DMS 273 treated with DMSO at 0.1 percent for 48 hours (cell line): ENCODE measurements around the gene ADAMTS3.
"Not testable (repeated sequence)": the region's sequence is repeated elsewhere in the genome, so short reads cannot be mapped to it uniquely, and the experiment has no call there.

ENCODE experiments used
- DNase-seq: peaks from one replicate; lab custom pipeline; 2025; lab: John Stamatoyannopoulos, UW

The ADAMTS3 gene

GRCh38 chr4:72471816-72472215, 97.2 kb downstream of the ADAMTS3 start:
- DNase-seq = no peak

DNA sequence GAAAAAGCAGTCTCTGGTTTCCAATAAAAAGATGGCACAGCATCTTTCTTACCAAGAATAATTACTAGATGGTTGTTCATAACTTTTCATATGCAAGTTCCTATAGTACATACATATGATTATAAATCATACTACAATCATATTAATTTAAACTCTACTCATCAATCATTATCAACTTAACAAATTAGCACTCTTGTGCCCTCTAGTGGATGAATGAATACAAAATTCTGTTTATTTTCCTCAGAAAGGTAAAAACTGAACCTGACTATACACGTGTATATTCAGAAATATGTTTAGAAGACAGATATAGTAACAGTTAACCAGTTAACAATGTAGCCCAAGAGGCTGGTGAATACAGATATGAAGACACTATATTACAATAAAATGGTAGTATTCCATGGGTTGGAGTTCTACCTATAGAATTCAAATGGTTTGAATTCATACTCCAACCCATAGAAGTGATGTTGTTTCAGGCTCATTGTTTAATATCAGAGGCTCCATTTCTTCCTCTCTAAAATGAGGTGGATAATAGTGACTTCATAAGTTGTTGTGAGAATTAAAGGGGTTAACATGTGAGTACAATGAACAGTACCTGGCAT, 100.0 kb downstream of the ADAMTS3 start:
- no peak for DNase-seq

DNA sequence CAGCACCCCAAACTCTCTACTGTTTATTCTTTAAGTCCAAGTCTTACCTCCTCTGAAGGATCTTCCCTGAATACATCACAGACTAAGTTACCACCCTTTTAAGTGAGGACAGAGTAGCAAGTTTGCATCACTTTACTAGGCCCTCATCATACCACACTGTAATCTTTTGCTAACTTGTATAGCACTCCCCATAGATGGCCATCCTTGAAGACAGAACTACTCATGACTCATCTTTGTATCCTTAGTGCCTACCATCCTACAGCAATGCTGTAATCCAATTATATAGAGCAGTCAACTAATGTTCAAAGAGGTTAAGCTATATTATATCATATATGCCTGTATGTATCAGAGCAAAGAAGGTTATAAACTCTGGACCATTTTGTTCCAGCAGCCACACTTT, 101.4 kb downstream of the ADAMTS3 start:
- DNase-seq = no peak

GRCh38 chr4:72463724-72464123, 105.3 kb downstream of the ADAMTS3 start:
- no peak for DNase-seq

DNA sequence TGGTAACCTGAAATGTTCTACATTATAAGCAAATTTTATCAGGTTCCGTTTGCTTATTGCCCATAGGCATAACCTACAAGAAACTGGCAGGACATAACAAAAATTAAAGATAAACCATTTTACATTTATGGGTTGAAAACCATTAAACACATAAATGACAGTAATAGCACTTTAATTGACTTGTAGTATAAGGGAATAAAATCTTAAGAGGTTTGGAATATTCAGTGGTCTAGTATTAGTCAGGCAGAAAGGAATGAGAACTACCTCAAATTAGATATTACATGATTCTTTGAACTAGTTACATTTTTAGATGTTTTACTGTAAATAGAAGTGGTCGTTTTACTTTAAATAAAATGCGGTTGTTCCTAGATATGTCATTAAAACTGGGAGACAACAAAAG, 111.9 kb downstream of the ADAMTS3 start:
- no peak for DNase-seq

DNA sequence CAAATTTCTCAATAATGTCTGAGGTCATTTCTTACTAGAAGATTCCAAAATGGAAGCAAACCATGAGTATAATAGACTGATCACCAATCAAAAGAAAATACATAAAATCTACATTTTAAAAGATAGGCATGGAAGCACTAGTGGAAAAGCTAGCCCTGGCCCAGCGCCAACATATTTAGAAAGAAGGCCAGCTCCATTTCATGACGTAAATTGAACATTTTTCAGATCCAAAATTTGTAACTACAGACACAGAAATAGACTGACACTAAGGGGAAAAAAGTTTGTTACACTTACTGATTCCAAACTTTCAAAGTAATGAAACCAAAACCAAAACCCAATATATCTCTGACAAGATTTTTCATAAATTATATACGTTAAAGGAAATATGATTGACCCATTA, 117.7 kb downstream of the ADAMTS3 start:
- no peak for DNase-seq

DNA sequence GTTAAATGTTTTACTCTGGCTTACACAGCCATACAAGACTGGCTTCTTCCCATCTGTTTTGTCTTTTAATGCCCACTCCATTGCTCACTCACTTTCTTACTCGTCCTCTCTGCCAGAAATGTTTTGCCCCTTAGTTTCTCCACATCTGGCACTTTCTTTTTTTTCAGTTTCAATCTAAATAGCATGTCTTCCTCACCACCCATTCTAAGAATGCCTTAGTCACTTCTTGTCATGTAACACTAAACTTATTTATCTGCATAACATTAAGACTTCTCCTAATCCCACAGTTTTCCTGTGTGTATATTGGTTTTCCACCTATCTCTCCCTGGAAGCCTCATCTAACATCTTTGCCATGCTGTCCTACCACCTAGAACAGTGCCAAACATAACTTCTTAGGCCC, 119.3 kb downstream of the ADAMTS3 start:
- DNase-seq = no peak

DNA sequence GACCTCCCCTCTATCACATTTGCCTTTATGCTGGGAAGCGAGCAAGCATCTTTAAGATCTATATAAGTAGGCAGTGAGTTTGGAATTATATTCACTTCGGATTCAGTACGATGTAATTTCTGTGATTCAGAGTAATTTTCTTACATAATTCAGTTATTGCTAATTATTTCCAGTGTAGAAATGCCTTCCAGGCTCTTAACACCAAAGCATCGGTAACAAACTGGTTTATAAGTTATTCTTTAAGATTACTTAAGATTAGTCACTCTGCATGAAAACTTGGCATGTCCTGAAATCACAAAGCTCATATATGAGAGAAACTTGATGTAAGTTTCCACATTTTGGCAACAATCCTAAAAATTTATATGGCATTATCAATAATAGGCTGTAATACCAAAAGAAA, 120.8 kb downstream of the ADAMTS3 start:
- no peak for DNase-seq

GRCh38 chr4:72446353-72447055, 122.5 kb downstream of the ADAMTS3 start:
- DNase-seq = no peak

- no peak for DNase-seq
These were observed 124.9 kb downstream of the ADAMTS3 start for GRCh38 chr4:72444092-72444491.

GRCh38 chr4:72442715-72443114, 126.3 kb downstream of the ADAMTS3 start:
- DNase-seq = no peak

DNA sequence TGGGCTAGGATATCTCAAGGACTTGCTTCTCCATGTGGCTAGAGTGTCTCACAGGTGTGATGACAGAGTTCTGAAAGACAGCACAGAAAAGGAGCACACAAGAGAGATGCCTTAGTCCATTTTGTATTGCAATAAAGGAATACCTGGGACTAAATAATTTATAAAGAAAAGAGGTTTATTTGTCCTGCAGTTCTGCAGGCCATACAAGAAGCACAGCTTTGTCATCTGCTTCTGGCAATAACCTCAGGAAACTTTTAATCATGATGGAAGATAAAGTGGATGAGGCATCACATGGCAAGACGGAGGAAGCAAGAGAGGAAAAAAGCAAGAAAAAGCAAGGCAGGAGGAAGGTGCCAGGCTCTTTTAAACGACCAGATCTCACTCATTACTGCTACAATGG, 126.9 kb downstream of the ADAMTS3 start:
- no peak for DNase-seq

DNA sequence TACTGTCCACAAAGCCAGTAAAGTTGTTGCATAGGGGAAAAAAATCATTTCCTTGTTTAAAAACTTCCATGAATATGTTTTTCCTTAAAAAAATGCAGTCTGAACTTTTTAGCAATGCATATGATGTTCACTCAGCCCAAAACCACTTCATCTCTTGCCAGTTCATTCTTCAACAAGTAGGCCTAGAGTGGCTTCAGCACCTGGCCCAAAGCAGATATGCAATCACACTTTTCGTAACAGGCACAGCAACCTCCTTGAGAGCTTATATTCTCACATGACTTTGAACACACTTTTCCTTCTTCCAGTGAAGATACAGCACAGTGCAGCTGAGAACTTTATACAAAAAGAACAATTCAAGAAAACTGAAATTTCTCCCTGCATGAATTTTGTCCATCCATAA, 128.6 kb downstream of the ADAMTS3 start:
- no peak for DNase-seq

- DNase-seq = no peak
These were observed 136.0 kb downstream of the ADAMTS3 start for GRCh38 chr4:72432975-72433374.

DNA sequence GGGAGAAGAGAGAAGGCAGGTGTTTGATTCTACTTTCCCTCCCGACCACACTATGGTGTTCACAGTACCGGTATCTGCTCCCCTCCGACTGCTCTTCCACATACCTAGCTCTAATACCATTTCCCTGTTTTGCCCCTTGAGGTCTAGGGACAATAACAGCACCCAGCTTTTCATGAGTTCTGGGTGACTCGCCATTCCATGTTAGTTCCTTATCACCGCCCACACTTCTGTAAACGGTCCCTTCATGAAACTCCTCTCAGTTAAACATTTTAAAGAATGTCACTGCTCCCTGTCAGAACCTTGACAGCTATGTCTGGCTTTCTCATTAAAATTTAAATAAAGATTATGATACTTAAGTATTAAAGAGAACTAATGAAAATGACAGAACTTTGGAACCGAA, 136.7 kb downstream of the ADAMTS3 start:
- DNase-seq = no peak

- no peak for DNase-seq
These were observed 138.0 kb downstream of the ADAMTS3 start for GRCh38 chr4:72430988-72431387.

- DNase-seq = no peak
These were observed 139.0 kb downstream of the ADAMTS3 start for GRCh38 chr4:72430050-72430449.

- no peak for DNase-seq
These were observed 139.6 kb downstream of the ADAMTS3 start for GRCh38 chr4:72429397-72429889.

DNA sequence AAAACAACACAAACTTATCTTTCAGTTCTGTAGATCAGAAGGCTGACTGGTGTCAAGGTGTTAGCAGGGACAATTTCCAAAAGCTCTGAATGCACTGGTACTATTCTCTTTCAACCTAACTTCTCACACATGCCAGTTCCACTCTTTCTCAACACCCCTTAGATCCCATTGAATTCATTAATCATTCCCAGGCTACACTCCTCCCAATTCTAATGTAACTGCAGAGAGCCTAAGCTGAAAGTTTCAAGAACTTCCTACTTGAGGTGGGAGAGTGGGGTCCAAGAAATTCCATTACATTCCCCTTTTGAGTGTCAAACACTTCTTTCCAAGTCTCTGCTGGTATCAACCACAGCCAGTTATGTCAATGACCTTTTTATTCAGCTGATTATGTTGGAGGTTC, 142.0 kb downstream of the ADAMTS3 start:
- no peak for DNase-seq

- not testable (repeated sequence) for DNase-seq
These were observed 143.1 kb downstream of the ADAMTS3 start for GRCh38 chr4:72425908-72426307.

GRCh38 chr4:72424006-72424405, 145.0 kb downstream of the ADAMTS3 start:
- DNase-seq = no peak

DNA sequence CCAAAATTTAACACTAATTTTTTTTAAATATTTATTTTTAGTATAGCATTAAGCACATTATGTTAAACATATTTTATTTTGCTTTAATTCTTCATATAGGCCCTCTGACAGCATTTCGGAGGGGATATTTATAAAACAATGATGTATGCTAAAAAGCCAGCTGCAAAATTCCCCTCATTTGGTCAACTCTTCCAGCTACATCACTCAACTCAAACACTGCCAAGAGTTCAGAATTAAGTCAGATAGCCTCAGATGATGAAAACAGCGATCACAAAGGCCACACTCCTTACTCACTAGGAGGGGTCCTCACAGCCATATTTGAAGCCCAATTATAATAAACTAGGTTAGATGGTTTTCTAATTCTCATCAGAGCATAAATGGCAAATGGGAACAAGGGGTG, 146.6 kb downstream of the ADAMTS3 start:
- no peak for DNase-seq

- DNase-seq = peak; percentile 3
These were observed 150.6 kb downstream of the ADAMTS3 start for GRCh38 chr4:72418458-72418857.

- no peak for DNase-seq
These were observed 158.9 kb downstream of the ADAMTS3 start for GRCh38 chr4:72410158-72410557.
